Measurements from ENCODE around the gene PAM16.
A peak's percentile ranks its signal among the peaks of the same experiment; 100 is the strongest.

Gene PAM16

GRCh38 chr16:4372578-4373355 lies 21.6 kb upstream of the PAM16 start:
- no peaks in the 10 kb centered on the region for H3K36me3 Mint-ChIP-seq (ENCODE audit: low read depth)
- TF ChIP-seq CTCF (IDR thresholded peaks at IDR 0.05; ENCODE audit: unreplicated experiment in 3 of 3) = no peak

GRCh38 chr16:4372001-4372577 lies 21.0 kb upstream of the PAM16 start:
- TF ChIP-seq CTCF (IDR thresholded peaks at IDR 0.05; ENCODE audit: unreplicated experiment in 3 of 3) = no peak
- peaks cover 37% of the 10 kb centered on the region for H3K4me1 Mint-ChIP-seq
- peaks cover 8% of the 10 kb centered on the region for H3K27me3 Mint-ChIP-seq (ENCODE audit: low read depth)
- peak overlapping the region; percentile 89 to 94 (median 90) for H3K4me3 Mint-ChIP-seq
- no peaks in the 10 kb centered on the region for H3K36me3 Mint-ChIP-seq (ENCODE audit: low read depth)
- H3K27ac Mint-ChIP-seq = peak overlapping the region in 1 of 3 experiments; percentile 55
- no peaks in the 10 kb centered on the region for H3K9me3 Mint-ChIP-seq

More at GRCh38 chr16:4372578-4373355, 21.6 kb upstream of the PAM16 start:
- H3K9me3 Mint-ChIP-seq = no peaks in the 10 kb centered on the region
- peak overlapping the region; percentile 44 to 56 (median 46) for H3K27ac Mint-ChIP-seq
- H3K4me3 Mint-ChIP-seq = peak overlapping the region; percentile 89 to 94 (median 90)
- peaks cover 44% of the 10 kb centered on the region for H3K4me1 Mint-ChIP-seq
- H3K27me3 Mint-ChIP-seq (ENCODE audit: low read depth) = peaks cover 4% of the 10 kb centered on the region

GRCh38 chr16:4371357-4372000 lies 20.4 kb upstream of the PAM16 start, which contains the start of gene VASN:
Gene VASN (plus strand): TSS chr16:4371848. CDS start chr16:4380878, 9,030 bp downstream.
- H3K36me3 Mint-ChIP-seq (ENCODE audit: low read depth) = no peaks in the 10 kb centered on the region
- H3K27ac Mint-ChIP-seq = peak within 1 kb of the TSS; percentile 70 to 89 (median 85)
- H3K4me1 Mint-ChIP-seq = peaks cover 31% of the 10 kb centered on the region
- H3K9me3 Mint-ChIP-seq = no peaks in the 10 kb centered on the region
- peaks cover 8% of the 10 kb centered on the region for H3K27me3 Mint-ChIP-seq (ENCODE audit: low read depth)
- H3K4me3 Mint-ChIP-seq = peak within 1 kb of the TSS; percentile 89 to 94 (median 90)
- TF ChIP-seq CTCF (IDR thresholded peaks at IDR 0.05; ENCODE audit: unreplicated experiment in 3 of 3) = no peak

- TF ChIP-seq CTCF (IDR thresholded peaks at IDR 0.05; ENCODE audit: unreplicated experiment in 3 of 3) = no peak
- Mint-ChIP-seq H3K36me3 (ENCODE audit: low read depth) (no peaks in the 10 kb centered on the region), H3K4me3 (peak overlapping the region; percentile 71 to 81 (median 79)), H3K27me3 (ENCODE audit: low read depth) (peaks cover 8% of the 10 kb centered on the region), H3K27ac (peak overlapping the region; percentile 70 to 89 (median 85)), H3K9me3 (no peaks in the 10 kb centered on the region), H3K4me1 (peaks cover 28% of the 10 kb centered on the region)
These were observed 19.6 kb upstream of the PAM16 start for GRCh38 chr16:4370570-4371356.

- H3K36me3 Mint-ChIP-seq (ENCODE audit: low read depth) = no peaks in the 10 kb centered on the region
- no peak for TF ChIP-seq CTCF (IDR thresholded peaks at IDR 0.05; ENCODE audit: unreplicated experiment in 3 of 3)
- no peaks in the 10 kb centered on the region for H3K9me3 Mint-ChIP-seq
- peak overlapping the region in 2 of 3 experiments; percentile 70 to 89 for H3K27ac Mint-ChIP-seq
- H3K4me1 Mint-ChIP-seq = peaks cover 22% of the 10 kb centered on the region
- H3K27me3 Mint-ChIP-seq (ENCODE audit: low read depth) = peaks cover 8% of the 10 kb centered on the region
- peak overlapping the region; percentile 45 to 81 (median 77) for H3K4me3 Mint-ChIP-seq
These were observed 19.0 kb upstream of the PAM16 start for GRCh38 chr16:4370151-4370550.
